Testis (tissue), 3 donors: ENCODE measurements around the gene OR2G3. TPM values are rescaled to one million over a fixed set of nuclear protein-coding genes. Genes with fewer than 3 reads are reported as not detected.

ENCODE experiments used
- DNase-seq: peaks from one replicate; pipeline ENCODE4 v3.0.0-alpha.2; 2019
- H3K27ac ChIP-seq, 2 donors: fragments of 200-600 bp; sonication (generic); one replicate each; pipeline ENCODE4 v1.5.1; 2019
- H3K27me3 ChIP-seq: fragments of 200-600 bp; sonication (generic); one replicate; pipeline ENCODE4 v1.5.1; 2019
- H3K36me3 ChIP-seq: fragments of 200-600 bp; sonication (generic); one replicate; pipeline ENCODE4 v1.5.1; 2017; ENCODE audit warnings: low read depth; ENCODE audit errors: missing control alignments
- H3K4me1 ChIP-seq: fragments of 200-600 bp; sonication (generic); one replicate; pipeline ENCODE4 v1.5.1; 2019
- H3K4me3 ChIP-seq, 2 donors: fragments of 200-600 bp; sonication (generic); one replicate each; pipeline ENCODE4 v1.5.1; 2017 to 2019
- H3K9me3 ChIP-seq: fragments of 200-600 bp; sonication (generic); one replicate; pipeline ENCODE4 v1.5.1; 2017
- POLR2A ChIP-seq: fragments of 450-650 bp; IDR thresholded peaks from one replicate; pipeline ENCODE4 v1.6.1; 2017; ENCODE audit warnings: antibody characterized with exemption, mild to moderate bottlenecking, moderate library complexity
- WGBS, 2 donors: methylation state at CpG; one replicate each; pipeline ENCODE4 v1.1.5; 2018; 5-methylcytosine and 5-hydroxymethylcytosine counted together
- intact Hi-C: fragments of 100-400 bp; cut with DNase I; formaldehyde crosslinking; loops from one replicate; pipeline ENCODE4 v1.15.1; 2023; ENCODE audit warnings: low total_unique reads
- polyA plus RNA-seq: library from polyadenylated mRNA; stranded (reverse); fragments of 350-450 nt; fragmentation: Illumina TruSeq; extraction: RNeasy Lipid Tissue Mini Kit (QIAGEN cat#74804); gene quantifications from one replicate; pipeline ENCODE4 v1.2.3, GENCODE V29; 2014; ENCODE audit warnings: low read depth, low replicate concordance; ENCODE audit not compliant: insufficient read depth
- total RNA-seq, 2 donors: library from RNA; depleted of rRNA; stranded (reverse); fragments of >200 nt; gene quantifications; one replicate each; pipeline ENCODE4 v1.2.3, GENCODE V29; 2016
- TF ChIP-seq, protein P1 (sequence below), 3 experiments: fragments of 450-650 bp in 2 of 3; fragments of 200-600 bp in 1 of 3; sonication (generic) in 1 of 3; IDR thresholded peaks; one replicate each; pipeline ENCODE4 v1.5.1; 2016 to 2019; ENCODE audit warnings: antibody characterized with exemption in 3 of 3, mild to moderate bottlenecking in 2 of 3, moderate library complexity in 1 of 3

The OR2G3 gene
- total and polyA plus RNA-seq, 3 donors from 2014 or later, result not detected

DNA sequence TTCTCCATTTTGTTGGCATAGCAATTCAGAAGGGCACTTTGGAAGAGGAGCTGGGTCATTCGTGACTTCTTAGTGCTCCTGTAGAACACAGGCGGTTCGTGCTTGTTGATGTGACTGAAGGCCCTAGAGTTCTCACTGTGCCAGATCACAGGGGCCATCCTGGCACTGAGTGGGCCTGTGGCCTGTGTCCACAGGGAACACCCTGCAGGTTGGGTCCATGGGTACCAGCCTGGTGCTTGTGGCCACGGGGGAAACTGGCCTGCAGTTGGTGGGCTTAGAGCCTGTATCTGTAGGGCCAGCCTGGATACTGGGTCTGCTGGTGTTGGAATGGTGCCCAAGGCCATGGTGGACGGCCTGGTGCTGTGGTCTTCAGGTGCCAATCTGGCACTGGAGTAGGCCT, 9.2 kb downstream of the OR2G3 start:
- intact Hi-C loops, result no loop called here
- H3K27me3 ChIP-seq, result no peaks in the 10 kb centered on the region
- DNase-seq, result no peak
- H3K27ac ChIP-seq, result no peak overlapping the region
- no peaks in the 10 kb centered on the region for H3K4me1 ChIP-seq
- no peaks in the 10 kb centered on the region for H3K36me3 ChIP-seq
- WGBS, 2 donors, result 88% methylated on average over 5 of the region's 5 CpGs; no CpG with 5 or more reads in 1 of the 2 donors
- H3K4me3 ChIP-seq, result no peak overlapping the region
- no peaks in the 10 kb centered on the region for H3K9me3 ChIP-seq
- TF ChIP-seq, protein P1, sequence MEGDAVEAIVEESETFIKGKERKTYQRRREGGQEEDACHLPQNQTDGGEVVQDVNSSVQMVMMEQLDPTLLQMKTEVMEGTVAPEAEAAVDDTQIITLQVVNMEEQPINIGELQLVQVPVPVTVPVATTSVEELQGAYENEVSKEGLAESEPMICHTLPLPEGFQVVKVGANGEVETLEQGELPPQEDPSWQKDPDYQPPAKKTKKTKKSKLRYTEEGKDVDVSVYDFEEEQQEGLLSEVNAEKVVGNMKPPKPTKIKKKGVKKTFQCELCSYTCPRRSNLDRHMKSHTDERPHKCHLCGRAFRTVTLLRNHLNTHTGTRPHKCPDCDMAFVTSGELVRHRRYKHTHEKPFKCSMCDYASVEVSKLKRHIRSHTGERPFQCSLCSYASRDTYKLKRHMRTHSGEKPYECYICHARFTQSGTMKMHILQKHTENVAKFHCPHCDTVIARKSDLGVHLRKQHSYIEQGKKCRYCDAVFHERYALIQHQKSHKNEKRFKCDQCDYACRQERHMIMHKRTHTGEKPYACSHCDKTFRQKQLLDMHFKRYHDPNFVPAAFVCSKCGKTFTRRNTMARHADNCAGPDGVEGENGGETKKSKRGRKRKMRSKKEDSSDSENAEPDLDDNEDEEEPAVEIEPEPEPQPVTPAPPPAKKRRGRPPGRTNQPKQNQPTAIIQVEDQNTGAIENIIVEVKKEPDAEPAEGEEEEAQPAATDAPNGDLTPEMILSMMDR (IDR thresholded peaks at IDR 0.05), result no peak
- TF ChIP-seq POLR2A, result no peak

DNA sequence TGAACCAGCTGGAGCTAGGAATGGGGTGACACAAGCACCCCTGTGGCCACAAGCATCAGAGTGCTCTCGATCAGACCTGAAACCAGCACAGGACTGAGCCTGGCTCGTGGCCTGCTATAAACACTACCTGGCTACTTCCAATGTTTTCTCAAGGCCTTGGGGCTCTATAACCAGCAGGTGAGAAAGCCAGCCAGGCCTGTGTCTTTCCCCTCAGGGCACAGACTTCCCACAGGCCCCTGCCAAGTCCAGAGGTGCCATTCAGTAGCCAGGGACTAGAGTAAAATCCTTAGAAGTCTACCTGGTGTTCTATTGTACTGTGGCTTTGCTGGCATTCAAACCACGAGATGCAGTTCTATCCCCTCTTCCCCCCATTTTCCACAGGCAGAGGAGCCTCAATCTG, 22.6 kb downstream of the OR2G3 start:
- H3K36me3 ChIP-seq, result no peaks in the 10 kb centered on the region
- intact Hi-C loops, result no loop called here
- WGBS, 2 donors, result 53 to 64% methylated on average over 3 of the region's 3 CpGs
- no peak for DNase-seq
- no peak overlapping the region for H3K4me3 ChIP-seq
- H3K27ac ChIP-seq, result no peak overlapping the region
- H3K27me3 ChIP-seq, result no peaks in the 10 kb centered on the region
- TF ChIP-seq, protein P1 (IDR thresholded peaks at IDR 0.05), result no peak
- no peak for TF ChIP-seq POLR2A
- H3K9me3 ChIP-seq, result no peaks in the 10 kb centered on the region
- no peaks in the 10 kb centered on the region for H3K4me1 ChIP-seq

DNA sequence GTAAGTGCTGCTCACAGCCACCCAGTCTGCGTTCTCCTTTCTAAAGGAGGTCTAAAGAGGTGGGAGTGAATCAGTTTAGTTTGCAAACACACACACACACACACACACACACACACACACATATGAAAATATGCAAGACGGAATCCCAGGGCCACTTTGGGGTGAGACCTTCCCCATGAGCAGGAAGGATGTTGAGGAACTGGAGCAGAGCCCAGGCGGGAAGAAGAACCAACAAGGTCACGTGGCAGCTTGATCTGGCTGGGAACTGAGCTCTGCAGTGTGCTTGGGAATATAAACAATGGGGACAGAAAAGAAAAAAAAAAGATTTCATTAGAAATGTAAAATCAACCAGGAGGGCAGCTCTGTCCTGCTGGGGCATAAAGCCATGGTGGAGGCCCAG, 32.6 kb downstream of the OR2G3 start:
- no peaks in the 10 kb centered on the region for H3K4me1 ChIP-seq
- H3K9me3 ChIP-seq, result no peaks in the 10 kb centered on the region
- intact Hi-C loops, result no loop called here
- H3K27me3 ChIP-seq, result no peaks in the 10 kb centered on the region
- no peak for DNase-seq
- WGBS, 2 donors, result 67 to 69% methylated on average over 4 of the region's 4 CpGs
- H3K27ac ChIP-seq, result no peak overlapping the region
- no peaks in the 10 kb centered on the region for H3K36me3 ChIP-seq
- no peak for TF ChIP-seq POLR2A
- TF ChIP-seq, protein P1 (IDR thresholded peaks at IDR 0.05), result no peak
- H3K4me3 ChIP-seq, result no peak overlapping the region

DNA sequence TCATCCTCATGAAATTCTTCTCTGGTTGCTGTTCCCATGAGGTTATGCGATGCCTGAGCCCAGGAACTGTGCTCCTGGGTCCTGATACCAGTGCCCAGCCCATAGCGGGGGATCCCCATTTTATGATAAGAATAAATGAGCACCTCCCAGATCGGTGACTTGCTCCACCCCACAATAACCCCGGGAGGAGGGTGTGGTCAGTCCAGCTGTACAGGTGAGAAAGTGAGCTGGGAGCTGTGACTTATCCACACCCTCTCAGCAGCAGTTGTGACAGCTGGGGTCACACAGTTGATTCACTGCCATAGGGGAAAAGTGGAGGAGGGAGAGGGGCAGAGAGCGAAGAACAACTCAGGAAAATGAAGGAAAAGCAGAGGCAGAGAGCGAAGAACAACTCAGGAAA, 33.4 kb downstream of the OR2G3 start:
- WGBS, 2 donors, result 57 to 61% methylated on average over 6 of the region's 6 CpGs
- Histone ChIP-seq H3K27me3 (no peaks in the 10 kb centered on the region), H3K4me3 (peak overlapping the region; percentile 61 to 62), H3K36me3 (no peaks in the 10 kb centered on the region), H3K4me1 (no peaks in the 10 kb centered on the region), H3K27ac (peak overlapping the region in 1 of 2 donors; percentile 74), H3K9me3 (no peaks in the 10 kb centered on the region)
- DNase-seq, result no peak
- no peak for TF ChIP-seq POLR2A
- TF ChIP-seq, protein P1 (IDR thresholded peaks at IDR 0.05), result no peak
- intact Hi-C loops, result no loop called here

DNA sequence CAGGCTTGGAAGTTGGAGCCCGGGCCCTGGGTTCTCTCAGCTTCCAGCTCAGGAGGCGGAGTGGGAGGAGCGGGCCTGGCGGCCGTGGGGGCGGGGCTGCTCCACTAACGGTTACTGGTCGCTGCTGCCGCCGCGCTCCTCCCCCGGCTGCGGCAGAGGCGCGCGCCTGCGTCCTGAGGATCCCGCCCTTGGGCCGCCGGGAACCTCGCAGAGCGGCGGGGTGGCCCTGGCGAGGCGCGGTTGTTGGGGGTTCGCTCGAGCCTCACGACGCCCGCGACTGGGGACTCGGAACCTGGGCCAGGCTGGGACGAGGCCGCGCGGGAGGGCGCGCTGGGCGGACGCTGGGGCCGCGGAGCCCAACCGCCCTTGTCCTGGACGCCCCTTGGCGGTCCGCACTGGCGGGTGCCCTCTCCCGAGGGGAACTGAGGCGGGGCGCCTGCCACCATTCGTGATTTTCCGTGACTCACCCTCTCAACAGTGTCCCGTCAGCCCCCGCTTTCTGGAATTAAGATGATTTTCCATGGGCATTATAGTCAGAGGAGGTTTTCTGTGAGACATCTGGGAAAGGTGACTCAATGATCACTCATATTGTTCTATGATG, 34.1 kb downstream of the OR2G3 start:
- Histone ChIP-seq H3K4me1 (no peaks in the 10 kb centered on the region), H3K27me3 (no peaks in the 10 kb centered on the region), H3K9me3 (no peaks in the 10 kb centered on the region), H3K27ac (peak overlapping the region in 1 of 2 donors; percentile 74), H3K4me3 (peak overlapping the region; percentile 61 to 62), H3K36me3 (no peaks in the 10 kb centered on the region)
- WGBS, 2 donors, result 10 to 35% methylated on average over 8 to 46 of the region's 55 CpGs
- peak; percentile 91 for DNase-seq
- intact Hi-C loops, result no loop called here
- TF ChIP-seq, protein P1 (IDR thresholded peaks at IDR 0.05), result peak in 1 of 3 experiments; percentile 6
- no peak for TF ChIP-seq POLR2A
